Spleen (tissue), 11 donors: ENCODE measurements around the gene USP13. TPM values are rescaled to one million over a fixed set of nuclear protein-coding genes. Genes with fewer than 3 reads are reported as not detected.

Experiments
- DNase-seq: peaks from one replicate; pipeline ENCODE4 v3.0.0-alpha.2; 2020
- H3K27ac ChIP-seq, 8 donors: fragments of 200-600 bp; sonication (generic) in 7 of 8; 1 replicate in 4 of 8; 2 replicates in 4 of 8; pipeline versions ENCODE4 v1.5.0 to v1.8.0; 2016 to 2021; ENCODE audit warnings: inconsistent platforms in 4 of 8, mild to moderate bottlenecking in 4 of 8, moderate library complexity in 1 of 8
- H3K27me3 ChIP-seq, 7 donors: fragments of 200-600 bp; sonication (generic) in 6 of 7; replicated peaks in 1 of 7; 1 replicate in 4 of 7; 2 replicates in 3 of 7; pipeline versions ENCODE4 v1.5.0 to v1.8.0; 2016 to 2021; ENCODE audit warnings: inconsistent platforms in 3 of 7, mild to moderate bottlenecking in 1 of 7
- H3K36me3 ChIP-seq, 6 donors: fragments of 200-600 bp; sonication (generic) in 5 of 6; 1 replicate in 4 of 6; 2 replicates in 2 of 6; pipeline versions ENCODE4 v1.5.0 to v1.8.0; 2016 to 2021; ENCODE audit warnings: inconsistent platforms in 2 of 6
- H3K4me1 ChIP-seq, 6 donors: fragments of 200-600 bp; sonication (generic) in 5 of 6; 1 replicate in 3 of 6; 2 replicates in 3 of 6; pipeline versions ENCODE4 v1.5.0 to v1.8.0; 2016 to 2021; ENCODE audit warnings: inconsistent platforms in 3 of 6
- H3K4me3 ChIP-seq, 8 donors: fragments of 200-600 bp; sonication (generic) in 7 of 8; 1 replicate in 4 of 8; 2 replicates in 4 of 8; pipeline versions ENCODE4 v1.5.0 to v1.8.0; 2016 to 2021; ENCODE audit warnings: inconsistent platforms in 4 of 8, mild to moderate bottlenecking in 4 of 8, moderate library complexity in 2 of 8
- H3K9me3 ChIP-seq, 8 donors: fragments of 200-600 bp; sonication (generic) in 7 of 8; 1 replicate in 4 of 8; 2 replicates in 4 of 8; pipeline versions ENCODE4 v1.5.0 to v1.8.0; 2016 to 2021; ENCODE audit warnings: inconsistent platforms in 4 of 8
- CTCF ChIP-seq, 11 experiments: fragments of 200-600 bp in 7 of 11; fragments of 450-650 bp in 4 of 11; sonication (generic) in 4 of 11; IDR thresholded peaks in 8 of 11; conservative IDR thresholded peaks in 3 of 11; 1 replicate in 7 of 11; 2 replicates in 4 of 11; pipeline versions ENCODE4 v1.4.0 to v1.8.0; 2016 to 2021; ENCODE audit warnings: antibody characterized with exemption in 11 of 11, inconsistent platforms in 4 of 11, mild to moderate bottlenecking in 1 of 11
- POLR2A ChIP-seq, 3 donors: fragments of 450-650 bp; IDR thresholded peaks; one replicate each; pipeline ENCODE4 v1.5.1; 2017; ENCODE audit warnings: antibody characterized with exemption in 3 of 3, mild to moderate bottlenecking in 1 of 3
- POLR2AphosphoS5 ChIP-seq, 3 donors: sonication (generic); formaldehyde crosslinking; IDR thresholded peaks; one replicate each; pipeline ENCODE4 v1.5.1; 2017; ENCODE audit warnings: antibody characterized with exemption in 3 of 3
- WGBS, 5 donors: extraction: QIAGEN DNeasy Blood & Tissue Kit in 3 of 5; methylation state at CpG; one replicate each; pipeline versions ENCODE4 v1.1.5 to v1.1.7; 2013 to 2018; 5-methylcytosine and 5-hydroxymethylcytosine counted together
- intact Hi-C: fragments of 100-400 bp; cut with DNase I; formaldehyde crosslinking; loops from one replicate; pipeline ENCODE4 v1.15.0; 2023; ENCODE audit warnings: low total_unique reads
- polyA plus RNA-seq, 3 donors: library from polyadenylated mRNA; stranded (reverse); fragments of 200-250 nt; gene quantifications; one replicate each; pipeline ENCODE4 v1.2.1, GENCODE V29; 2013
- total RNA-seq, 7 donors: library from RNA; depleted of rRNA in 3 of 7; stranded (reverse); fragments of >200 nt in 3 of 7; fragmentation: NEBNext Ultra II Directional in 4 of 7; extraction: Animal tissue kit (Norgen Biotek cat#: 25700) in 4 of 7; gene quantifications; one replicate each; pipeline versions ENCODE4 v1.1.0 to v1.2.1, GENCODE V29; 2016 to 2021
- donor health status: healthy with polysubstance abuse.
- donor health status: DM: no; HTN: no; CAD: no; lungs with moderate emphysema.
- donor health status: DM: no; HTN: no; CAD: no.
- donor health status: Bipolar disorder and iron deficiency.
- donor health status: healthy.
- donor health status: DM: no; HTN: no; CAD: no.
- donor health status: DM: yes; HTN: yes; CAD: no.

USP13 gene
- total and polyA plus RNA-seq, 10 donors: 1.1 to 9.4 (median 7.1) TPM

- no peak for TF ChIP-seq POLR2AphosphoS5 (IDR thresholded peaks at IDR 0.05)
- Histone ChIP-seq H3K36me3 (peaks cover 0 to 46% (median 14%) of the 10 kb centered on the region in 6 donors), H3K9me3 (no peaks in the 10 kb centered on the region), H3K4me1 (no peaks in the 10 kb centered on the region), H3K4me3 (no peak overlapping the region), H3K27ac (no peak overlapping the region), H3K27me3 (no peaks in the 10 kb centered on the region)
- WGBS, 5 donors: 93 to 96% (median 94%) methylated on average over 7 of the region's 7 CpGs
- DNase-seq: no peak
- intact Hi-C loops: no loop called here
Measured at GRCh38 chr3:179732661-179733348, 80.0 kb downstream of the USP13 start.

- Histone ChIP-seq H3K4me3 (no peak overlapping the region), H3K27ac (no peak overlapping the region), H3K27me3 (no peaks in the 10 kb centered on the region), H3K4me1 (no peaks in the 10 kb centered on the region), H3K9me3 (no peaks in the 10 kb centered on the region), H3K36me3 (peaks cover 0 to 53% (median 14%) of the 10 kb centered on the region in 6 donors)
- no peak for TF ChIP-seq POLR2A (IDR thresholded peaks at IDR 0.05)
- no peak for TF ChIP-seq CTCF (IDR thresholded peaks at IDR 0.05 in 8 of 11, conservative IDR thresholded peaks at IDR 0.05 in 3 of 11)
- TF ChIP-seq POLR2AphosphoS5 (IDR thresholded peaks at IDR 0.05): no peak
- DNase-seq: no peak
- 84 to 91% (median 88%) methylated on average over 5 of the region's 5 CpGs for WGBS, 5 donors
- intact Hi-C loops: no loop called here
Measured at GRCh38 chr3:179733797-179734196, 81.0 kb downstream of the USP13 start.

- no peak for DNase-seq
- 86 to 97% (median 93%) methylated on average over 4 of the region's 4 CpGs for WGBS, 5 donors
- intact Hi-C loops: no loop called here
- Histone ChIP-seq H3K4me3 (no peak overlapping the region), H3K4me1 (no peaks in the 10 kb centered on the region), H3K27me3 (no peaks in the 10 kb centered on the region), H3K9me3 (no peaks in the 10 kb centered on the region), H3K27ac (no peak overlapping the region), H3K36me3 (peaks cover 0 to 57% (median 14%) of the 10 kb centered on the region in 6 donors)
- no peak for TF ChIP-seq POLR2A (IDR thresholded peaks at IDR 0.05)
- TF ChIP-seq POLR2AphosphoS5 (IDR thresholded peaks at IDR 0.05): no peak
- no peak for TF ChIP-seq CTCF (IDR thresholded peaks at IDR 0.05 in 8 of 11, conservative IDR thresholded peaks at IDR 0.05 in 3 of 11)
Measured at GRCh38 chr3:179734497-179735281, 81.8 kb downstream of the USP13 start.

- no peak overlapping the region for H3K27ac ChIP-seq
- H3K4me3 ChIP-seq: no peak overlapping the region
- DNase-seq: no peak
- intact Hi-C loops: no loop called here
- peaks cover 0 to 55% (median 12%) of the 10 kb centered on the region in 6 donors for H3K36me3 ChIP-seq
- no peaks in the 10 kb centered on the region for H3K4me1 ChIP-seq
- no peak for TF ChIP-seq POLR2AphosphoS5 (IDR thresholded peaks at IDR 0.05)
- TF ChIP-seq POLR2A (IDR thresholded peaks at IDR 0.05): no peak
- TF ChIP-seq CTCF (IDR thresholded peaks at IDR 0.05 in 8 of 11, conservative IDR thresholded peaks at IDR 0.05 in 3 of 11): no peak
- H3K27me3 ChIP-seq: no peaks in the 10 kb centered on the region
- no peaks in the 10 kb centered on the region for H3K9me3 ChIP-seq
Measured at GRCh38 chr3:179735321-179735720, 82.5 kb downstream of the USP13 start.
